ENCODE measurements around the gene KASH5. TPM values are rescaled to one million over a fixed set of nuclear protein-coding genes. Genes with fewer than 3 reads are reported as not detected.

The KASH5 gene
- total and polyA plus RNA-seq, 2 of the 8 experiments (the other 6 are each of a cell fraction or from before 2014, with no cell fraction given), result 0.05 to 0.19 TPM

DNA sequence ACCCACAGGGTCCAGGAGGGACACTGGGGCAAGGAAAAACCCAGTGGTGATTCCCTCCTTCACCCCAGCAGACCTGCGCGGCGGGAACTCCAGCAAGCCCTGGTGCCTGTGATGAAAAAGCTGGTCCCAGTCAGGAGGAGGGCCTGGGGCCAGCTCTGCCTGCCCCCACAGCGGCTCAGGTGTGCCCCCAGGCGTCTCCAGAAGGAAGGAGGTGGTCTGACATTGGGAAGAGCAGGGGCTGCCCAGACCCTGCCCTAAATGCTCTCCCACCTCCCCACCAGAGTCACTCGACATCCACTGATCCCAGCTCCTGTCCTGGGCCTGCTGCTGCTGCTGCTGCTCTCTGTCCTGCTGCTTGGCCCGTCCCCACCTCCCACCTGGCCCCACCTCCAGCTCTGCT is 29.0 kb downstream of the KASH5 start:
- Histone ChIP-seq H2BK120ac (replicated peaks; ENCODE audit: low read depth, low read length) (no peak overlapping the region), H2AK5ac (ENCODE audit: low read depth, low read length) (no peak overlapping the region), H3K4me3 (ENCODE audit: extremely low read depth in 1 of 4, insufficient read depth in 2 of 4, low read depth in 3 of 4, low read length in 4 of 4) (no peak overlapping the region), H3K79me2 (ENCODE audit: control insufficient read depth in 1 of 2, insufficient read depth in 2 of 2, low read length in 2 of 2) (no peaks in the 10 kb centered on the region), H3K4me2 (ENCODE audit: insufficient read depth in 1 of 2, low read depth in 2 of 2, low read length in 2 of 2) (no peak overlapping the region; a peak in 1 of 4 replicates), H3K23me2 (ENCODE audit: low read depth, low read length) (no peaks in the 10 kb centered on the region), H3K4ac (replicated peaks; ENCODE audit: insufficient read length, low read depth, low read length) (no peak overlapping the region), H3K27me3 (replicated peaks in 1 of 4; ENCODE audit: control insufficient read depth in 3 of 4, extremely low read depth in 1 of 4, insufficient read depth in 3 of 4, low read length in 3 of 4) (peaks cover 4 to 10% (median 9%) of the 10 kb centered on the region in 4 experiments), H4K8ac (ENCODE audit: extremely low read depth, insufficient read depth, low read length) (no peak overlapping the region), H4K5ac (ENCODE audit: insufficient read length, low read depth, low read length) (no peak overlapping the region), H3K23ac (ENCODE audit: insufficient read length) (no peak overlapping the region), H2BK20ac (ENCODE audit: low read length) (no peak overlapping the region), H3K14ac (ENCODE audit: insufficient read length) (no peak overlapping the region), H2AFZ (ENCODE audit: low read length) (0 out of 2 replicates have a peak overlapping the region, but pooled peaks have one; percentile 6), H3K36me3 (ENCODE audit: control insufficient read depth in 2 of 4, insufficient read depth in 4 of 4, low read length in 3 of 4) (no peaks in the 10 kb centered on the region), H3K9me3 (ENCODE audit: insufficient read depth in 2 of 2, low read depth in 1 of 2, low read length in 1 of 2) (no peaks in the 10 kb centered on the region), H3K79me1 (ENCODE audit: low read depth, low read length) (no peaks in the 10 kb centered on the region), H4K91ac (replicated peaks; ENCODE audit: insufficient read length, low read length) (no peak overlapping the region), H3K18ac (ENCODE audit: extremely low read depth, low read length) (peak overlapping the region; percentile 29; the same call in 1 of the 2 replicates), H2BK12ac (ENCODE audit: low read depth, low read length) (no peak overlapping the region; the same call in 1 of the 2 replicates), H3K56ac (replicated peaks; ENCODE audit: insufficient read length, low read depth, low read length) (no peak overlapping the region), H3K27ac (ENCODE audit: low read depth, low read length) (no peak overlapping the region), H4K20me1 (replicated peaks in 1 of 2; ENCODE audit: control insufficient read depth in 1 of 2, insufficient read depth in 2 of 2, low read length in 2 of 2) (no peaks in the 10 kb centered on the region), H3K9ac (replicated peaks in 1 of 4; ENCODE audit: extremely low read depth in 1 of 4, low read depth in 3 of 4, low read length in 3 of 4) (no peak overlapping the region), H2BK15ac (ENCODE audit: low read length) (peak overlapping the region; percentile 65; the same call in 1 of the 2 replicates), H2BK5ac (ENCODE audit: low read depth, low read length) (0 out of 2 replicates have a peak overlapping the region, but pooled peaks have one; percentile 26), H3K4me1 (replicated peaks in 1 of 4; ENCODE audit: control insufficient read depth in 3 of 4, insufficient read depth in 4 of 4, low read length in 3 of 4) (peaks cover 4 to 22% (median 14%) of the 10 kb centered on the region in 4 experiments; a peak in 6 of 7 replicates)
- POLR2A ChIA-PET (ENCODE audit: partially characterized antibody), result interaction anchor here (0.8 to 5.0 kb wide), 13 partner anchors 9 to 81 kb away, joined by 3 to 38 read pairs (median 5); partner anchors contain the start of genes ALDH16A1 and GFY
- WGBS, 2 experiments (ENCODE audit: extremely low coverage in 1 of 2, insufficient coverage in 1 of 2, insufficient read length in 1 of 2, insufficient replicate concordance in 2 of 2, low coverage in 1 of 2, low lambda C conversion rate in 2 of 2, missing lambda C conversion rate in 1 of 2), result 50% methylated on average over 7 of the region's 7 CpGs; no CpG with 5 or more reads in 1 of the 2 experiments
- CTCF ChIA-PET (ENCODE audit: partially characterized antibody), result interaction anchor here (0.7 to 14.7 kb wide), 21 partner anchors 8 to 202 kb away, joined by 3 to 291 read pairs (median 5); partner anchors contain the start of gene GFY
- peak in 1 of 2 experiments; percentile 70 for DNase-seq (ENCODE audit: low read depth in 1 of 2, low spot score in 2 of 2)
- no peak for TF ChIP-seq KDM1A (IDR thresholded peaks at IDR 0.05; ENCODE audit: borderline replicate concordance, low read length)
- TF ChIP-seq, protein P1, sequence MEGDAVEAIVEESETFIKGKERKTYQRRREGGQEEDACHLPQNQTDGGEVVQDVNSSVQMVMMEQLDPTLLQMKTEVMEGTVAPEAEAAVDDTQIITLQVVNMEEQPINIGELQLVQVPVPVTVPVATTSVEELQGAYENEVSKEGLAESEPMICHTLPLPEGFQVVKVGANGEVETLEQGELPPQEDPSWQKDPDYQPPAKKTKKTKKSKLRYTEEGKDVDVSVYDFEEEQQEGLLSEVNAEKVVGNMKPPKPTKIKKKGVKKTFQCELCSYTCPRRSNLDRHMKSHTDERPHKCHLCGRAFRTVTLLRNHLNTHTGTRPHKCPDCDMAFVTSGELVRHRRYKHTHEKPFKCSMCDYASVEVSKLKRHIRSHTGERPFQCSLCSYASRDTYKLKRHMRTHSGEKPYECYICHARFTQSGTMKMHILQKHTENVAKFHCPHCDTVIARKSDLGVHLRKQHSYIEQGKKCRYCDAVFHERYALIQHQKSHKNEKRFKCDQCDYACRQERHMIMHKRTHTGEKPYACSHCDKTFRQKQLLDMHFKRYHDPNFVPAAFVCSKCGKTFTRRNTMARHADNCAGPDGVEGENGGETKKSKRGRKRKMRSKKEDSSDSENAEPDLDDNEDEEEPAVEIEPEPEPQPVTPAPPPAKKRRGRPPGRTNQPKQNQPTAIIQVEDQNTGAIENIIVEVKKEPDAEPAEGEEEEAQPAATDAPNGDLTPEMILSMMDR (IDR thresholded peaks at IDR 0.05; ENCODE audit: control extremely low read depth in 1 of 3, insufficient read depth in 1 of 3, low read depth in 1 of 3, low read length in 3 of 3), result peak; percentile 52 to 70 (median 55)
- peak; percentile 77 to 81 for TF ChIP-seq RAD21 (IDR thresholded peaks at IDR 0.05 in 1 of 2, conservative IDR thresholded peaks at IDR 0.05 in 1 of 2; ENCODE audit: low read depth in 2 of 2, low read length in 2 of 2)
- TF ChIP-seq CBX8 (IDR thresholded peaks at IDR 0.05; ENCODE audit: borderline replicate concordance, low read depth, low read length), result no peak
- no peak for FAIRE-seq
